Right lobe of liver (tissue), 6 donors: ENCODE measurements around the gene ZNF142. TPM values are rescaled to one million over a fixed set of nuclear protein-coding genes. Genes with fewer than 3 reads are reported as not detected.

ENCODE experiments used
- ATAC-seq, 4 donors: fragments of 200-7000 bp; cut with Tn5 transposase; one replicate each; pipeline ENCODE4 v1.9.1; 2020; ENCODE audit warnings: mild to moderate bottlenecking in 4 of 4, moderate library complexity in 4 of 4
- DNase-seq, 3 donors: peaks; one replicate each; pipeline ENCODE4 v3.0.0-alpha.2; 2020
- H3K27ac ChIP-seq, 3 donors: fragments of 200-600 bp; one replicate each; pipeline ENCODE4 v1.8.0; 2022
- H3K27me3 ChIP-seq, 2 donors: fragments of 200-600 bp; one replicate each; pipeline ENCODE4 v1.8.0; 2022
- H3K36me3 ChIP-seq, 4 donors: fragments of 200-600 bp; sonication (generic) in 1 of 4; one replicate each; pipeline versions ENCODE4 v1.5.1 to v1.8.0; 2017 to 2022; ENCODE audit warnings: control low read depth in 1 of 4
- H3K4me1 ChIP-seq, 4 donors: fragments of 200-600 bp; sonication (generic) in 1 of 4; one replicate each; pipeline versions ENCODE4 v1.5.1 to v1.8.0; 2017 to 2022; ENCODE audit warnings: control low read depth in 1 of 4
- H3K4me3 ChIP-seq, 3 donors: fragments of 200-600 bp; one replicate each; pipeline ENCODE4 v1.8.0; 2022
- H3K9me3 ChIP-seq, 4 donors: fragments of 200-600 bp; sonication (generic) in 1 of 4; one replicate each; pipeline versions ENCODE4 v1.5.1 to v1.8.0; 2017 to 2022; ENCODE audit warnings: control low read depth in 1 of 4
- CTCF ChIP-seq, 4 donors: fragments of 200-600 bp in 3 of 4; fragments of 450-650 bp in 1 of 4; IDR thresholded peaks; one replicate each; pipeline versions ENCODE4 v1.5.1 to v1.8.0; 2016 to 2022; ENCODE audit warnings: antibody characterized with exemption in 4 of 4, mild to moderate bottlenecking in 2 of 4
- POLR2A ChIP-seq: fragments of 450-650 bp; IDR thresholded peaks from one replicate; pipeline ENCODE4 v1.6.1; 2017; ENCODE audit warnings: antibody characterized with exemption, mild to moderate bottlenecking
- WGBS: methylation state at CpG from one replicate; pipeline ENCODE4 v1.1.6; 2018; ENCODE audit warnings: low coverage, low lambda C conversion rate; ENCODE audit not compliant: insufficient coverage; ENCODE audit errors: missing lambda C conversion rate; 5-methylcytosine and 5-hydroxymethylcytosine counted together
- intact Hi-C, 2 donors: fragments of 100-400 bp; cut with DNase I; formaldehyde crosslinking; loops; one replicate each; pipeline versions ENCODE4 v1.11.2 to v1.14.1; 2022
- total RNA-seq, 6 experiments: library from RNA; depleted of rRNA in 2 of 6; stranded (reverse); fragments of >200 nt in 2 of 6; fragmentation: NEBNext Ultra II Directional in 3 of 6; extraction: Animal tissue kit (Norgen Biotek cat#: 25700) in 3 of 6; gene quantifications; one replicate each; pipeline versions ENCODE4 v1.1.0 to v1.2.4, GENCODE V29; 2016 to 2023
- donor health status: DM: no; HTN: yes; CAD: no.
- donor health status: DM: no; HTN: no; CAD: no.
- donor health status: DM: no; HTN: no; CAD: no.
- donor health status: DM: no; HTN: yes; CAD: no.
- donor health status: DM: no; HTN: yes; CAD: no.

Gene ZNF142
- total RNA-seq, 6 experiments from 2014 or later = 7.1 to 12.5 (median 7.5) TPM

- no peak for DNase-seq
- peak; percentile 53 to 78 (median 67) for ATAC-seq
- no peaks in the 10 kb centered on the region for H3K9me3 ChIP-seq
- peaks cover 0 to 19% (median 0%) of the 10 kb centered on the region in 4 donors for H3K4me1 ChIP-seq
- no peaks in the 10 kb centered on the region for H3K27me3 ChIP-seq
- peak overlapping the region; percentile 54 to 71 (median 54) for H3K27ac ChIP-seq
- peaks cover 5 to 56% (median 14%) of the 10 kb centered on the region in 4 donors for H3K36me3 ChIP-seq
- intact Hi-C loops = loop anchor here in 1 of 2 donors (10.0 kb wide), 1 partner anchor 50 kb away; no protein-coding TSS in a partner anchor
- 33% methylated on average over 1 of the region's 1 CpG for WGBS
- TF ChIP-seq CTCF (IDR thresholded peaks at IDR 0.05) = no peak
- TF ChIP-seq POLR2A = no peak
- no peak overlapping the region for H3K4me3 ChIP-seq
Observed at GRCh38 chr2:218645126-218645525, 14.3 kb downstream of the ZNF142 start.

- peaks cover 0 to 19% (median 0%) of the 10 kb centered on the region in 4 donors for H3K4me1 ChIP-seq
- H3K27me3 ChIP-seq = no peaks in the 10 kb centered on the region
- ATAC-seq (peak; percentile 46 to 66 (median 56)), DNase-seq (peak in 2 of 3 donors; percentile 47 to 58)
- no peaks in the 10 kb centered on the region for H3K9me3 ChIP-seq
- peaks cover 5 to 55% (median 16%) of the 10 kb centered on the region in 4 donors for H3K36me3 ChIP-seq
- TF ChIP-seq POLR2A (no peak), CTCF (IDR thresholded peaks at IDR 0.05) (peak in 3 of 4 donors; percentile 5 to 32 (median 32))
- 60% methylated on average over 1 of the region's 11 CpGs for WGBS
- intact Hi-C loops = loop anchor here in 1 of 2 donors (10.0 kb wide), 1 partner anchor 50 kb away; no protein-coding TSS in a partner anchor
- peak overlapping the region in 2 of 3 donors; percentile 16 to 55 for H3K27ac ChIP-seq
- H3K4me3 ChIP-seq = no peak overlapping the region
Observed at GRCh38 chr2:218644721-218645120, 14.7 kb downstream of the ZNF142 start.

GRCh38 chr2:218643751-218644310 lies 15.6 kb downstream of the ZNF142 start:
- no peak for TF ChIP-seq CTCF (IDR thresholded peaks at IDR 0.05)
- no peak for TF ChIP-seq POLR2A
- no peak overlapping the region for H3K27ac ChIP-seq
- intact Hi-C loops = loop anchor here in 1 of 2 donors (10.0 kb wide), 1 partner anchor 49 kb away; no protein-coding TSS in a partner anchor
- no peak overlapping the region for H3K4me3 ChIP-seq
- H3K4me1 ChIP-seq = peaks cover 0 to 19% (median 0%) of the 10 kb centered on the region in 4 donors
- no peak for DNase-seq
- H3K27me3 ChIP-seq = no peaks in the 10 kb centered on the region
- H3K36me3 ChIP-seq = peaks cover 5 to 53% (median 20%) of the 10 kb centered on the region in 4 donors
- no peaks in the 10 kb centered on the region for H3K9me3 ChIP-seq
- no peak for ATAC-seq
- 95% methylated on average over 9 of the region's 10 CpGs for WGBS

GRCh38 chr2:218642786-218643185 lies 16.6 kb downstream of the ZNF142 start:
- intact Hi-C loops = loop anchor here in 1 of 2 donors (10.0 kb wide), 1 partner anchor 48 kb away; no protein-coding TSS in a partner anchor

More at GRCh38 chr2:218642786-218643185, 16.6 kb downstream of the ZNF142 start:
- Histone ChIP-seq H3K27me3 (no peaks in the 10 kb centered on the region), H3K9me3 (no peaks in the 10 kb centered on the region), H3K36me3 (peaks cover 5 to 54% (median 19%) of the 10 kb centered on the region in 4 donors), H3K27ac (no peak overlapping the region), H3K4me3 (no peak overlapping the region), H3K4me1 (peaks cover 0 to 19% (median 0%) of the 10 kb centered on the region in 4 donors)
- DNase-seq = no peak
- no peak for TF ChIP-seq POLR2A
- TF ChIP-seq CTCF (IDR thresholded peaks at IDR 0.05) = no peak
- no peak for ATAC-seq
- WGBS = no CpG with 5 or more reads among the region's 17 CpGs
